Measurements from ENCODE around the gene IGF1R. TPM values are rescaled to one million over a fixed set of nuclear protein-coding genes. Genes with fewer than 3 reads are reported as not detected.
"Not testable (repeated sequence)": the region's sequence is repeated elsewhere in the genome, so short reads cannot be mapped to it uniquely, and the experiment has no call there.

IGF1R gene
- total and polyA plus RNA-seq, 2 experiments from 2014 or later: 9.5 to 92.4 TPM

DNA sequence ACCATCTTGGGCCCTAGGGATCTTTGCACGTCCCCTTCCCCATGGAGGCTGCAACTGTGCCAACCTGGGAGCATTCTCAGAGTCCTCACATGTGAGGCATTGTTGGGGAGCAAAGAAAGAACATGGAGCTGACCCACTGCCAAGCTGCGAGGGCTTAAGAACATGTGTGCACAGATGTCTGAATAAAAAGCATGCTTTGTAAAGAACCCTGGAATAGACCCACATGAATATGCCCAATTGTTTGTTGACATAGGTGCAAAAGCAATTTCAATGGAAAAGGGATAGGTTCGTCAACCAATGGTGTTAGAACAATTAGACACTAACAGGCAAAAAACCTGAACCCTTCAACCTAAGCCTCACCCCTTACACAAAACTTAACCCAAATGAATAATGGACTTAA, 349.9 kb downstream of the IGF1R start:
- Histone ChIP-seq H3K36me3 (no peaks in the 10 kb centered on the region), H3K27me3 (no peaks in the 10 kb centered on the region), H3K27ac (no peak overlapping the region), H3K9me3 (ENCODE audit: low read depth) (no peaks in the 10 kb centered on the region), H3K4me3 (no peak overlapping the region), H3K4me1 (ENCODE audit: low read depth) (no peaks in the 10 kb centered on the region)
- TF ChIP-seq, protein P1, sequence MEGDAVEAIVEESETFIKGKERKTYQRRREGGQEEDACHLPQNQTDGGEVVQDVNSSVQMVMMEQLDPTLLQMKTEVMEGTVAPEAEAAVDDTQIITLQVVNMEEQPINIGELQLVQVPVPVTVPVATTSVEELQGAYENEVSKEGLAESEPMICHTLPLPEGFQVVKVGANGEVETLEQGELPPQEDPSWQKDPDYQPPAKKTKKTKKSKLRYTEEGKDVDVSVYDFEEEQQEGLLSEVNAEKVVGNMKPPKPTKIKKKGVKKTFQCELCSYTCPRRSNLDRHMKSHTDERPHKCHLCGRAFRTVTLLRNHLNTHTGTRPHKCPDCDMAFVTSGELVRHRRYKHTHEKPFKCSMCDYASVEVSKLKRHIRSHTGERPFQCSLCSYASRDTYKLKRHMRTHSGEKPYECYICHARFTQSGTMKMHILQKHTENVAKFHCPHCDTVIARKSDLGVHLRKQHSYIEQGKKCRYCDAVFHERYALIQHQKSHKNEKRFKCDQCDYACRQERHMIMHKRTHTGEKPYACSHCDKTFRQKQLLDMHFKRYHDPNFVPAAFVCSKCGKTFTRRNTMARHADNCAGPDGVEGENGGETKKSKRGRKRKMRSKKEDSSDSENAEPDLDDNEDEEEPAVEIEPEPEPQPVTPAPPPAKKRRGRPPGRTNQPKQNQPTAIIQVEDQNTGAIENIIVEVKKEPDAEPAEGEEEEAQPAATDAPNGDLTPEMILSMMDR (IDR thresholded peaks at IDR 0.05; ENCODE audit: low read depth, low read length): no peak
- DNase-seq (ENCODE audit: low read depth in 1 of 2, low spot score in 1 of 2): no peak

DNA sequence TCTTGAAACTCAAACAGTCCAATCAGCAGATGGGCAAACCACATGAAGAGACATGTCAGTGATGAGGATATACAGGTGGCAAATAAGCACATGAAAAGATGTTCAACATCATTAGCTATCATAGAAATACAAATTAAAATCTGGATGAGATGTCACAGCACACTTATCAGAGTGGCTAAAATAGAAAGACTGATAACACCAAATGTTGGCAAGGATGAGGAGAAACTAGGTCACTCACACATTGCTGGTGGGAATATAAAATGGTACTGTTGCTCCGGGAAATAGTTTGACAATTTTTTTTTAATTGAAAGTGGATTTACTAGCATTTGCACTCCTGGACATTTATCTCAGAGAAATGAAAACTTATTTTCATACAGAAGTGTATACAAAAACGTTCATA, 350.9 kb downstream of the IGF1R start:
- DNase-seq (ENCODE audit: low read depth in 1 of 2, low spot score in 1 of 2): no peak

GRCh38 chr15:99002226-99002625, 353.9 kb downstream of the IGF1R start:
- Histone ChIP-seq H3K4me1 (ENCODE audit: low read depth) (no peaks in the 10 kb centered on the region), H3K4me3 (no peak overlapping the region), H3K27ac (no peak overlapping the region), H3K9me3 (ENCODE audit: low read depth) (no peaks in the 10 kb centered on the region), H3K27me3 (peaks cover 4% of the 10 kb centered on the region), H3K36me3 (no peaks in the 10 kb centered on the region)
- TF ChIP-seq, protein P1 (IDR thresholded peaks at IDR 0.05; ENCODE audit: low read depth, low read length): no peak
- no peak for DNase-seq (ENCODE audit: low read depth in 1 of 2, low spot score in 1 of 2)

More for the DNA sequence above, 350.9 kb downstream of the IGF1R start:
- Histone ChIP-seq H3K27me3 (no peaks in the 10 kb centered on the region), H3K4me1 (ENCODE audit: low read depth) (no peaks in the 10 kb centered on the region), H3K9me3 (ENCODE audit: low read depth) (no peaks in the 10 kb centered on the region), H3K4me3 (no peak overlapping the region), H3K36me3 (no peaks in the 10 kb centered on the region), H3K27ac (no peak overlapping the region)
- TF ChIP-seq, protein P1 (IDR thresholded peaks at IDR 0.05; ENCODE audit: low read depth, low read length): no peak

DNA sequence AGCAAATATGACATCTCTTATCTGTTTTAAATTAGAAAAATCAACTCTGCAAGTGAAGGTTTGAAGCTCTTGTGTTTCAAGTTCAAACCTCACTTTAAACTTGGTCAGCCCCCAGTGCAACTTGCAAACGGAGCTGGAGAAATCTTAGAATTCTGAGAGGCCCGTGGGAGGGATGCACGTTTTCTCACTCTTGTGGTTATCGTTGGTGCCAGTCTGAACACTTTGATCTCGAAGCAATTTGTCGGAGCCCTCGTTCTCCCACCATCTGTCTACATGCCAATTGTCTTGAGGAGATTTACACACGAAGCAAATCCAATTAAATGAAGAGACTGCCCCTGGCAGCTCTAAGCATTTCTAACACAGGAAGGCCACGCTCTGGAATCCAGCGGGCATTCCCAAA, 355.0 kb downstream of the IGF1R start:
- not testable (repeated sequence) for H3K9me3 ChIP-seq (ENCODE audit: low read depth)

GRCh38 chr15:99004998-99005974, 356.9 kb downstream of the IGF1R start:
- H3K36me3 ChIP-seq; DNase-seq (ENCODE audit: low read depth in 1 of 2, low spot score in 1 of 2): not testable (repeated sequence)

More for the DNA sequence above, 355.0 kb downstream of the IGF1R start:
- not testable (repeated sequence) for H3K36me3 ChIP-seq; H3K27ac ChIP-seq; H3K27me3 ChIP-seq; H3K4me3 ChIP-seq; DNase-seq (ENCODE audit: low read depth in 1 of 2, low spot score in 1 of 2); H3K4me1 ChIP-seq (ENCODE audit: low read depth)

GRCh38 chr15:99006146-99006545, 357.8 kb downstream of the IGF1R start:
- DNase-seq (ENCODE audit: low read depth in 1 of 2, low spot score in 1 of 2): no peak
- TF ChIP-seq, protein P1 (IDR thresholded peaks at IDR 0.05; ENCODE audit: low read depth, low read length): no peak
- no peaks in the 10 kb centered on the region for H3K4me1 ChIP-seq (ENCODE audit: low read depth)
- H3K27me3 ChIP-seq: peaks cover 4% of the 10 kb centered on the region
- H3K4me3 ChIP-seq: no peak overlapping the region
- H3K9me3 ChIP-seq (ENCODE audit: low read depth): no peaks in the 10 kb centered on the region
- H3K27ac ChIP-seq: no peak overlapping the region
- no peaks in the 10 kb centered on the region for H3K36me3 ChIP-seq

More at GRCh38 chr15:99004998-99005974, 356.9 kb downstream of the IGF1R start:
- H3K4me3 ChIP-seq; H3K9me3 ChIP-seq (ENCODE audit: low read depth); H3K4me1 ChIP-seq (ENCODE audit: low read depth); H3K27ac ChIP-seq; H3K27me3 ChIP-seq: not testable (repeated sequence)
